Measurements from ENCODE around the gene ZNF483. TPM values are rescaled to one million over a fixed set of nuclear protein-coding genes. Genes with fewer than 3 reads are reported as not detected.

Gene ZNF483
- total and polyA plus RNA-seq, 8 donors = 1.1 to 8.0 (median 5.2) TPM

GRCh38 chr9:111599092-111599954, 74.3 kb downstream of the ZNF483 start, which contains the start of gene PTGR1:
Gene PTGR1 (minus strand): TSS chr9:111599647. CDS start chr9:111597422, 2,225 bp downstream.
- intact Hi-C loops (cut with DNase I) = loop anchor here in 1 of 3 donors (10.0 kb wide), 1 partner anchor 85 kb away; no protein-coding TSS in a partner anchor
- DNase-seq = peak; percentile 76 to 92 (median 82)
- TF ChIP-seq, protein P1, sequence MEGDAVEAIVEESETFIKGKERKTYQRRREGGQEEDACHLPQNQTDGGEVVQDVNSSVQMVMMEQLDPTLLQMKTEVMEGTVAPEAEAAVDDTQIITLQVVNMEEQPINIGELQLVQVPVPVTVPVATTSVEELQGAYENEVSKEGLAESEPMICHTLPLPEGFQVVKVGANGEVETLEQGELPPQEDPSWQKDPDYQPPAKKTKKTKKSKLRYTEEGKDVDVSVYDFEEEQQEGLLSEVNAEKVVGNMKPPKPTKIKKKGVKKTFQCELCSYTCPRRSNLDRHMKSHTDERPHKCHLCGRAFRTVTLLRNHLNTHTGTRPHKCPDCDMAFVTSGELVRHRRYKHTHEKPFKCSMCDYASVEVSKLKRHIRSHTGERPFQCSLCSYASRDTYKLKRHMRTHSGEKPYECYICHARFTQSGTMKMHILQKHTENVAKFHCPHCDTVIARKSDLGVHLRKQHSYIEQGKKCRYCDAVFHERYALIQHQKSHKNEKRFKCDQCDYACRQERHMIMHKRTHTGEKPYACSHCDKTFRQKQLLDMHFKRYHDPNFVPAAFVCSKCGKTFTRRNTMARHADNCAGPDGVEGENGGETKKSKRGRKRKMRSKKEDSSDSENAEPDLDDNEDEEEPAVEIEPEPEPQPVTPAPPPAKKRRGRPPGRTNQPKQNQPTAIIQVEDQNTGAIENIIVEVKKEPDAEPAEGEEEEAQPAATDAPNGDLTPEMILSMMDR (IDR thresholded peaks at IDR 0.05) = no peak

GRCh38 chr9:111599955-111600343, 75.0 kb downstream of the ZNF483 start:
- no peak for FAIRE-seq
- Histone ChIP-seq H3K4me3 (peak overlapping the region; percentile 59 to 70 (median 64)), H3K9me3 (no peaks in the 10 kb centered on the region), H3K4me1 (peaks cover 0 to 9% (median 0%) of the 10 kb centered on the region in 3 donors), H3K36me3 (peaks cover 0 to 5% (median 0%) of the 10 kb centered on the region in 3 donors), H3K27me3 (no peaks in the 10 kb centered on the region), H3K27ac (peak overlapping the region in 3 of 4 donors; percentile 64 to 83 (median 71))
- intact Hi-C loops (cut with DNase I) = loop anchor here in 1 of 3 donors (10.0 kb wide), 1 partner anchor 85 kb away; no protein-coding TSS in a partner anchor
- TF ChIP-seq, protein P1 (IDR thresholded peaks at IDR 0.05) = no peak
- DNase-seq = peak in 2 of 6 donors; percentile 25 to 35
- ATAC-seq = peak; percentile 3 to 12 (median 5)
- WGBS, 2 donors = 12 to 18% methylated on average over 17 of the region's 17 CpGs

More at GRCh38 chr9:111599092-111599954, 74.3 kb downstream of the ZNF483 start, which contains the start of gene PTGR1:
- Histone ChIP-seq H3K4me3 (peak within 1 kb of the TSS; percentile 59 to 70 (median 64)), H3K27ac (peak within 1 kb of the TSS; percentile 64 to 84 (median 77)), H3K27me3 (no peaks in the 10 kb centered on the region), H3K36me3 (peaks cover 0 to 5% (median 0%) of the 10 kb centered on the region in 3 donors), H3K4me1 (peaks cover 0 to 9% (median 0%) of the 10 kb centered on the region in 3 donors), H3K9me3 (no peaks in the 10 kb centered on the region)
- ATAC-seq (peak; percentile 78 to 85 (median 83)), FAIRE-seq (no peak)
- 0 to 1% methylated on average over 58 to 64 of the region's 64 CpGs for WGBS, 2 donors

DNA sequence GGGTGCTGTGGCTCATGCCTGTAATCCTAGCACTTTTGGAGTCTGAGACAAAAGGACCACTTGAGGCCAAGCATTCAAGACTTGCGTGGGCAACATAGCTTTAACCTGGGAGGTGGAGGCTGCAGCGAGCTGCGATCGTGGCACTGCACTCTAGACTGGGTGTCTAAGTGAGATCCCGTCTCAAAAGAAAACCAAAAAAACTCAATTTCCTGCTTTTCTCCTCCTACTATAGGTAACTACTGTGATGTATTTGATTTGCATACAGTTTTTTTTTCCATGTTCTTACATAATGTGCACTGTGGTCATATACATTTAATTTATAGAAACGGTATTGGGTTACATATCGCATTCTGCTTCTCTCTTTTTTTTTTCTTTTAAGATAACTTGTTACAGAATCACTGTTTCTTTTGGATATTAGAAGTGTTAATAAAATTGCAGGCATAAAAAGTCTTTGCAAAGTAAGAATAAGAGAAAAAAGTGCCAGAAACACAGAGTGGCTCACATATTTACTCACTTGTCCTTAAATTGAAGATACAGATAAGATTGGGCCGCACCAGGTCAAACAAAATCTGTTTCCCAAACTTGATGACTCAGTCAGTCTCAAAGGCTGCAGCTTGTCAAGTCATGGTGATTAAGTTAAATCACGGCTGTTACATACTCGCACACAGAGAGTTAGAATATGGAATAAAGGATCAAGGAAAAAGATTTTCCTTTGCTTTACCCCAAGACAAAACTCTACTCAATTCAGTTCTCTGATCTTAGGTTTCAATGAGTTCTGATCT, 76.4 kb downstream of the ZNF483 start:
- no peak overlapping the region for H3K27ac ChIP-seq
- FAIRE-seq = no peak

GRCh38 chr9:111603041-111603440, 78.1 kb downstream of the ZNF483 start:
- FAIRE-seq = no peak
- 61 to 63% methylated on average over 4 of the region's 4 CpGs for WGBS, 2 donors

More for the DNA sequence above, 76.4 kb downstream of the ZNF483 start:
- no peak overlapping the region for H3K4me3 ChIP-seq
- 53 to 58% methylated on average over 10 of the region's 10 CpGs for WGBS, 2 donors
- H3K4me1 ChIP-seq = peaks cover 0 to 9% (median 0%) of the 10 kb centered on the region in 3 donors
- H3K36me3 ChIP-seq = no peaks in the 10 kb centered on the region
- no peaks in the 10 kb centered on the region for H3K27me3 ChIP-seq
- intact Hi-C loops (cut with DNase I) = no loop called here
- no peak for DNase-seq
- no peaks in the 10 kb centered on the region for H3K9me3 ChIP-seq
- ATAC-seq = no peak
- TF ChIP-seq, protein P1 (IDR thresholded peaks at IDR 0.05) = no peak

More at GRCh38 chr9:111603041-111603440, 78.1 kb downstream of the ZNF483 start:
- Histone ChIP-seq H3K27ac (no peak overlapping the region), H3K27me3 (no peaks in the 10 kb centered on the region), H3K9me3 (no peaks in the 10 kb centered on the region), H3K36me3 (no peaks in the 10 kb centered on the region), H3K4me1 (peaks cover 0 to 9% (median 0%) of the 10 kb centered on the region in 3 donors), H3K4me3 (no peak overlapping the region)
- TF ChIP-seq, protein P1 (IDR thresholded peaks at IDR 0.05) = no peak
- no peak for ATAC-seq
- no peak for DNase-seq
- intact Hi-C loops (cut with DNase I) = no loop called here
